Hepatocyte (in vitro differentiated cells): ENCODE data around the gene TIRAP.

Experiments used
- CTCF ChIP-seq: fragments of 200-600 bp; sonication (generic); IDR thresholded peaks from 2 replicates; pipeline ENCODE4 v1.5.1; 2016; ENCODE audit warnings: antibody characterized with exemption, mild to moderate bottlenecking; ENCODE audit not compliant: poor library complexity
- EZH2 ChIP-seq: fragments of 200-600 bp; sonication (generic); IDR thresholded peaks from 2 replicates; pipeline ENCODE4 v1.6.1; 2016; ENCODE audit warnings: antibody characterized with exemption, mild to moderate bottlenecking, borderline replicate concordance

GRCh38 chr11:126303623-126304456 lies 20.9 kb downstream of the TIRAP start, which contains the start of gene DCPS:
- TF ChIP-seq CTCF (no peak), EZH2 (no peak)
